Measurements from ENCODE around the gene OTC.
A peak's percentile ranks its signal among the peaks of the same experiment; 100 is the strongest.

Gene OTC

GRCh38 chrX:38409289-38409688 is 56.9 kb downstream of the OTC start:
- Histone ChIP-seq H3K4me1 (ENCODE audit: control insufficient read depth in 1 of 2, insufficient read depth in 2 of 2, low read length in 2 of 2) (no peaks in the 10 kb centered on the region), H3K4me3 (ENCODE audit: low read depth, low read length) (no peak overlapping the region), H3K79me2 (ENCODE audit: control insufficient read depth, insufficient read depth, low read length, poor library complexity) (no peaks in the 10 kb centered on the region), H3K18ac (ENCODE audit: low read length) (no peak overlapping the region), H3K27ac (ENCODE audit: low read depth, low read length) (no peak overlapping the region), H2BK12ac (ENCODE audit: low read length) (no peak overlapping the region), H3K36me3 (ENCODE audit: control insufficient read depth in 1 of 2, insufficient read depth in 2 of 2, low read length in 2 of 2) (no peaks in the 10 kb centered on the region), H4K8ac (ENCODE audit: low read depth, low read length) (no peak overlapping the region), H4K91ac (ENCODE audit: low read depth, low read length) (no peak overlapping the region), H2AK5ac (ENCODE audit: low read length) (no peak overlapping the region), H3K4ac (ENCODE audit: low read depth, low read length) (no peak overlapping the region), H3K4me2 (ENCODE audit: low read length) (no peak overlapping the region), H3K14ac (ENCODE audit: low read length) (no peak overlapping the region), H4K12ac (ENCODE audit: low read depth, low read length) (no peak overlapping the region), H3K79me1 (ENCODE audit: low read length) (no peaks in the 10 kb centered on the region), H3K9me3 (ENCODE audit: insufficient read depth, low read depth, low read length) (no peaks in the 10 kb centered on the region), H3K27me3 (ENCODE audit: insufficient read depth, low read length) (no peaks in the 10 kb centered on the region), H2BK5ac (ENCODE audit: low read depth, low read length, poor library complexity) (no peak overlapping the region), H3K9ac (ENCODE audit: low read length) (no peak overlapping the region), H3K23ac (ENCODE audit: low read length) (no peak overlapping the region), H2BK120ac (ENCODE audit: insufficient read depth, low read length, poor library complexity) (no peak overlapping the region), H2AFZ (ENCODE audit: insufficient read depth, low read length, poor library complexity) (no peak overlapping the region)
- no peak for DNase-seq

GRCh38 chrX:38426785-38427184 is 74.4 kb downstream of the OTC start:
- Histone ChIP-seq H3K14ac (ENCODE audit: low read length) (no peak overlapping the region), H3K36me3 (ENCODE audit: control insufficient read depth in 1 of 2, insufficient read depth in 2 of 2, low read length in 2 of 2) (no peaks in the 10 kb centered on the region), H3K4me1 (ENCODE audit: control insufficient read depth in 1 of 2, insufficient read depth in 2 of 2, low read length in 2 of 2) (no peaks in the 10 kb centered on the region), H3K18ac (ENCODE audit: low read length) (no peak overlapping the region), H3K79me2 (ENCODE audit: control insufficient read depth, insufficient read depth, low read length, poor library complexity) (no peaks in the 10 kb centered on the region), H3K4me3 (ENCODE audit: low read depth, low read length) (no peak overlapping the region), H3K23ac (ENCODE audit: low read length) (no peak overlapping the region), H2BK120ac (ENCODE audit: insufficient read depth, low read length, poor library complexity) (no peak overlapping the region), H3K27me3 (ENCODE audit: insufficient read depth, low read length) (no peaks in the 10 kb centered on the region), H3K4ac (ENCODE audit: low read depth, low read length) (no peak overlapping the region), H2BK12ac (ENCODE audit: low read length) (no peak overlapping the region), H2BK5ac (ENCODE audit: low read depth, low read length, poor library complexity) (no peak overlapping the region), H3K27ac (ENCODE audit: low read depth, low read length) (no peak overlapping the region), H4K91ac (ENCODE audit: low read depth, low read length) (no peak overlapping the region), H2AK5ac (ENCODE audit: low read length) (no peak overlapping the region), H4K12ac (ENCODE audit: low read depth, low read length) (no peak overlapping the region), H3K9ac (ENCODE audit: low read length) (no peak overlapping the region), H2AFZ (ENCODE audit: insufficient read depth, low read length, poor library complexity) (no peak overlapping the region), H4K8ac (ENCODE audit: low read depth, low read length) (no peak overlapping the region), H3K79me1 (ENCODE audit: low read length) (no peaks in the 10 kb centered on the region), H3K4me2 (ENCODE audit: low read length) (no peak overlapping the region), H3K9me3 (ENCODE audit: insufficient read depth, low read depth, low read length) (no peaks in the 10 kb centered on the region)
- no peak for DNase-seq

GRCh38 chrX:38431525-38431924 is 79.1 kb downstream of the OTC start:
- no CpG with 5 or more reads among the region's 1 CpG for WGBS (ENCODE audit: extremely low coverage, insufficient coverage, insufficient read length)
- Histone ChIP-seq H3K23ac (ENCODE audit: low read length) (no peak overlapping the region), H3K4me1 (ENCODE audit: control insufficient read depth in 1 of 2, insufficient read depth in 2 of 2, low read length in 2 of 2) (no peaks in the 10 kb centered on the region), H3K79me1 (ENCODE audit: low read length) (no peaks in the 10 kb centered on the region), H3K4me3 (ENCODE audit: low read depth, low read length) (no peak overlapping the region), H3K27ac (ENCODE audit: low read depth, low read length) (no peak overlapping the region), H3K79me2 (ENCODE audit: control insufficient read depth, insufficient read depth, low read length, poor library complexity) (no peaks in the 10 kb centered on the region), H2AK5ac (ENCODE audit: low read length) (no peak overlapping the region), H3K4ac (ENCODE audit: low read depth, low read length) (no peak overlapping the region), H2BK12ac (ENCODE audit: low read length) (no peak overlapping the region), H3K4me2 (ENCODE audit: low read length) (no peak overlapping the region), H3K9me3 (ENCODE audit: insufficient read depth, low read depth, low read length) (no peaks in the 10 kb centered on the region), H3K9ac (ENCODE audit: low read length) (no peak overlapping the region), H3K14ac (ENCODE audit: low read length) (no peak overlapping the region), H2BK120ac (ENCODE audit: insufficient read depth, low read length, poor library complexity) (no peak overlapping the region), H4K8ac (ENCODE audit: low read depth, low read length) (no peak overlapping the region), H3K18ac (ENCODE audit: low read length) (no peak overlapping the region), H3K36me3 (ENCODE audit: control insufficient read depth in 1 of 2, insufficient read depth in 2 of 2, low read length in 2 of 2) (no peaks in the 10 kb centered on the region), H4K91ac (ENCODE audit: low read depth, low read length) (no peak overlapping the region), H3K27me3 (ENCODE audit: insufficient read depth, low read length) (no peaks in the 10 kb centered on the region), H2AFZ (ENCODE audit: insufficient read depth, low read length, poor library complexity) (no peak overlapping the region), H2BK5ac (ENCODE audit: low read depth, low read length, poor library complexity) (no peak overlapping the region), H4K12ac (ENCODE audit: low read depth, low read length) (no peak overlapping the region)
- no peak for DNase-seq

GRCh38 chrX:38435130-38435529 is 82.7 kb downstream of the OTC start:
- no peak overlapping the region for H3K4ac ChIP-seq (ENCODE audit: low read depth, low read length)
- no peak for DNase-seq
- no peaks in the 10 kb centered on the region for H3K36me3 ChIP-seq (ENCODE audit: control insufficient read depth in 1 of 2, insufficient read depth in 2 of 2, low read length in 2 of 2)
- H4K8ac ChIP-seq (ENCODE audit: low read depth, low read length) = no peak overlapping the region
- no peaks in the 10 kb centered on the region for H3K79me1 ChIP-seq (ENCODE audit: low read length)
- H3K18ac ChIP-seq (ENCODE audit: low read length) = no peak overlapping the region
- H4K91ac ChIP-seq (ENCODE audit: low read depth, low read length) = no peak overlapping the region
- H2BK5ac ChIP-seq (ENCODE audit: low read depth, low read length, poor library complexity) = no peak overlapping the region
- no peak overlapping the region for H3K27ac ChIP-seq (ENCODE audit: low read depth, low read length)
- H3K14ac ChIP-seq (ENCODE audit: low read length) = no peak overlapping the region
- no CpG with 5 or more reads among the region's 1 CpG for WGBS (ENCODE audit: extremely low coverage, insufficient coverage, insufficient read length)
- H2BK12ac ChIP-seq (ENCODE audit: low read length) = no peak overlapping the region
- no peak overlapping the region for H2AK5ac ChIP-seq (ENCODE audit: low read length)
- no peak overlapping the region for H3K23ac ChIP-seq (ENCODE audit: low read length)
- no peaks in the 10 kb centered on the region for H3K4me1 ChIP-seq (ENCODE audit: control insufficient read depth in 1 of 2, insufficient read depth in 2 of 2, low read length in 2 of 2)
- no peak overlapping the region for H2AFZ ChIP-seq (ENCODE audit: insufficient read depth, low read length, poor library complexity)
- H3K4me2 ChIP-seq (ENCODE audit: low read length) = no peak overlapping the region
- H2BK120ac ChIP-seq (ENCODE audit: insufficient read depth, low read length, poor library complexity) = no peak overlapping the region
- H3K9ac ChIP-seq (ENCODE audit: low read length) = no peak overlapping the region
- H3K4me3 ChIP-seq (ENCODE audit: low read depth, low read length) = no peak overlapping the region
- no peaks in the 10 kb centered on the region for H3K79me2 ChIP-seq (ENCODE audit: control insufficient read depth, insufficient read depth, low read length, poor library complexity)
- no peak overlapping the region for H4K12ac ChIP-seq (ENCODE audit: low read depth, low read length)
- H3K9me3 ChIP-seq (ENCODE audit: insufficient read depth, low read depth, low read length) = no peaks in the 10 kb centered on the region
- H3K27me3 ChIP-seq (ENCODE audit: insufficient read depth, low read length) = no peaks in the 10 kb centered on the region

GRCh38 chrX:38437093-38437492 is 84.7 kb downstream of the OTC start:
- H2AFZ ChIP-seq (ENCODE audit: insufficient read depth, low read length, poor library complexity) = no peak overlapping the region
- no peaks in the 10 kb centered on the region for H3K79me2 ChIP-seq (ENCODE audit: control insufficient read depth, insufficient read depth, low read length, poor library complexity)
- no peak overlapping the region for H4K12ac ChIP-seq (ENCODE audit: low read depth, low read length)
- no peak overlapping the region for H3K23ac ChIP-seq (ENCODE audit: low read length)
- H3K9me3 ChIP-seq (ENCODE audit: insufficient read depth, low read depth, low read length) = no peaks in the 10 kb centered on the region
- no peak overlapping the region for H4K91ac ChIP-seq (ENCODE audit: low read depth, low read length)
- H3K4ac ChIP-seq (ENCODE audit: low read depth, low read length) = no peak overlapping the region
- H2BK5ac ChIP-seq (ENCODE audit: low read depth, low read length, poor library complexity) = no peak overlapping the region
- H3K36me3 ChIP-seq (ENCODE audit: control insufficient read depth in 1 of 2, insufficient read depth in 2 of 2, low read length in 2 of 2) = no peaks in the 10 kb centered on the region
- no peaks in the 10 kb centered on the region for H3K27me3 ChIP-seq (ENCODE audit: insufficient read depth, low read length)
- no peak overlapping the region for H4K8ac ChIP-seq (ENCODE audit: low read depth, low read length)
- no peaks in the 10 kb centered on the region for H3K79me1 ChIP-seq (ENCODE audit: low read length)
- H2BK12ac ChIP-seq (ENCODE audit: low read length) = no peak overlapping the region
- H3K4me3 ChIP-seq (ENCODE audit: low read depth, low read length) = no peak overlapping the region
- H3K27ac ChIP-seq (ENCODE audit: low read depth, low read length) = no peak overlapping the region
- no peak overlapping the region for H3K9ac ChIP-seq (ENCODE audit: low read length)
- H3K4me2 ChIP-seq (ENCODE audit: low read length) = no peak overlapping the region
- H3K4me1 ChIP-seq (ENCODE audit: control insufficient read depth in 1 of 2, insufficient read depth in 2 of 2, low read length in 2 of 2) = no peaks in the 10 kb centered on the region
- H3K18ac ChIP-seq (ENCODE audit: low read length) = no peak overlapping the region
- no peak overlapping the region for H2BK120ac ChIP-seq (ENCODE audit: insufficient read depth, low read length, poor library complexity)
- peak; percentile 2 to 40 for DNase-seq
- no peak overlapping the region for H2AK5ac ChIP-seq (ENCODE audit: low read length)
- H3K14ac ChIP-seq (ENCODE audit: low read length) = no peak overlapping the region
- WGBS (ENCODE audit: extremely low coverage, insufficient coverage, insufficient read length) = no CpG with 5 or more reads among the region's 2 CpGs

Measured in trophoblast cell (in vitro differentiated cells and primary cell).